HEK293 (cell line): ENCODE measurements around the gene NAA25.

Experiments
- CTCF ChIA-PET: fragments of 350-600 bp; formaldehyde crosslinking; extraction: SDS; loops from one replicate; lab custom pipeline; 2021; ENCODE audit warnings: antibody characterized with exemption; lab: Yijun Ruan, JAX
- POLR2A ChIA-PET: fragments of 300-600 bp; formaldehyde crosslinking; extraction: SDS; loops from one replicate; lab custom pipeline; 2020; ENCODE audit warnings: antibody characterized with exemption, inconsistent platforms; lab: Yijun Ruan, JAX
- H3K27ac ChIP-seq: fragments of 200-500 bp; sonication (Bioruptor generic); 2 replicates; pipeline ENCODE4 v1.5.1; 2014; ENCODE audit warnings: low read depth, low read length, control low read depth, inconsistent platforms; ENCODE audit errors: extremely low read depth
- H3K36me3 ChIP-seq, 2 experiments: fragments of 200-500 bp in 1 of 2; sonication (Bioruptor generic) in 1 of 2; 1 replicate in 1 of 2; 2 replicates in 1 of 2; pipeline ENCODE4 v1.5.1; 2014 to 2017; ENCODE audit warnings: inconsistent platforms in 2 of 2, low read length in 2 of 2; ENCODE audit not compliant: control insufficient read depth in 2 of 2, insufficient read depth in 1 of 2
- H3K4me1 ChIP-seq: fragments of 200-500 bp; sonication (Bioruptor generic); 2 replicates; pipeline ENCODE4 v1.5.1; 2014; ENCODE audit warnings: mild to moderate bottlenecking, low read length, inconsistent platforms; ENCODE audit not compliant: control insufficient read depth, insufficient read depth
- H3K4me3 ChIP-seq: 2 replicates; pipeline ENCODE4 v1.5.1; 2011; ENCODE audit warnings: low read depth, mild to moderate bottlenecking, control low read depth, low read length, moderate library complexity
- H3K9me3 ChIP-seq: fragments of 200-500 bp; sonication (Bioruptor generic); 2 replicates; pipeline ENCODE4 v1.5.1; 2014; ENCODE audit warnings: low read depth, low read length, inconsistent platforms; ENCODE audit not compliant: control insufficient read depth, insufficient read depth
- CTCF ChIP-seq: fragments of 450-650 bp; formaldehyde crosslinking; IDR thresholded peaks from 2 replicates; pipeline ENCODE4 v1.5.1; 2016; ENCODE audit warnings: missing biosample characterization, missing genetic modification characterization
- FEZF1 ChIP-seq: fragments of 450-650 bp; formaldehyde crosslinking; IDR thresholded peaks from 2 replicates; pipeline ENCODE4 v1.5.1; 2016; ENCODE audit warnings: missing biosample characterization, missing genetic modification characterization
- GLIS1 ChIP-seq: fragments of 450-650 bp; formaldehyde crosslinking; IDR thresholded peaks from 2 replicates; pipeline ENCODE4 v1.5.1; 2016; ENCODE audit warnings: missing biosample characterization, missing genetic modification characterization
- MYNN ChIP-seq: fragments of 450-650 bp; formaldehyde crosslinking; IDR thresholded peaks from 2 replicates; pipeline ENCODE4 v1.5.1; 2016; ENCODE audit warnings: missing biosample characterization, missing genetic modification characterization, borderline replicate concordance
- MZF1 ChIP-seq: fragments of 450-650 bp; formaldehyde crosslinking; IDR thresholded peaks from 2 replicates; pipeline ENCODE4 v1.5.1; 2017; ENCODE audit warnings: missing biosample characterization, missing genetic modification characterization, borderline replicate concordance
- SALL2 ChIP-seq: fragments of 450-650 bp; formaldehyde crosslinking; IDR thresholded peaks from 2 replicates; pipeline ENCODE4 v1.5.0; 2017; ENCODE audit warnings: missing biosample characterization, mild to moderate bottlenecking, missing genetic modification characterization, borderline replicate concordance
- SCRT1 ChIP-seq: fragments of 450-650 bp; formaldehyde crosslinking; IDR thresholded peaks from 2 replicates; pipeline ENCODE4 v1.5.1; 2016; ENCODE audit warnings: missing biosample characterization, missing genetic modification characterization, borderline replicate concordance
- ZBTB11 ChIP-seq: fragments of 450-650 bp; formaldehyde crosslinking; conservative IDR thresholded peaks from 2 replicates; pipeline ENCODE4 v1.5.1; 2016; ENCODE audit warnings: low read depth, missing biosample characterization, missing genetic modification characterization
- ZBTB17 ChIP-seq: fragments of 450-650 bp; formaldehyde crosslinking; IDR thresholded peaks from 2 replicates; pipeline ENCODE4 v1.5.1; 2016; ENCODE audit warnings: missing biosample characterization, missing genetic modification characterization
- ZBTB6 ChIP-seq: fragments of 450-650 bp; formaldehyde crosslinking; IDR thresholded peaks from 2 replicates; pipeline ENCODE4 v1.5.1; 2017; ENCODE audit warnings: missing biosample characterization, missing genetic modification characterization
- ZNF473 ChIP-seq: fragments of 450-650 bp; formaldehyde crosslinking; IDR thresholded peaks from 2 replicates; pipeline ENCODE4 v1.5.1; 2017; ENCODE audit warnings: missing biosample characterization, missing genetic modification characterization
- ZNF529 ChIP-seq: fragments of 450-650 bp; formaldehyde crosslinking; IDR thresholded peaks from 2 replicates; pipeline ENCODE4 v1.5.1; 2017; ENCODE audit warnings: missing genetic modification characterization, missing biosample characterization; ENCODE audit not compliant: insufficient replicate concordance
- ZNF776 ChIP-seq: fragments of 450-650 bp; formaldehyde crosslinking; IDR thresholded peaks from 2 replicates; pipeline ENCODE4 v1.5.0; 2017; ENCODE audit warnings: missing biosample characterization, missing genetic modification characterization, borderline replicate concordance
- ZSCAN16 ChIP-seq: fragments of 450-650 bp; formaldehyde crosslinking; IDR thresholded peaks from 2 replicates; pipeline ENCODE4 v1.5.1; 2016; ENCODE audit warnings: missing biosample characterization, missing genetic modification characterization
- ZXDB ChIP-seq: fragments of 450-650 bp; formaldehyde crosslinking; IDR thresholded peaks from 2 replicates; pipeline ENCODE4 v1.5.1; 2016; ENCODE audit warnings: missing biosample characterization, missing genetic modification characterization
- TF ChIP-seq, protein P1 (sequence below): fragments of 450-650 bp; formaldehyde crosslinking; IDR thresholded peaks from 2 replicates; pipeline ENCODE4 v1.5.1; 2017; ENCODE audit warnings: missing biosample characterization, missing genetic modification characterization
- TF ChIP-seq, protein P2 (sequence below): fragments of 450-650 bp; formaldehyde crosslinking; IDR thresholded peaks from 2 replicates; pipeline ENCODE4 v1.5.1; 2016; ENCODE audit warnings: missing biosample characterization, missing genetic modification characterization, borderline replicate concordance
- TF ChIP-seq, protein P3 (sequence below): fragments of 450-650 bp; formaldehyde crosslinking; IDR thresholded peaks from 2 replicates; pipeline ENCODE4 v1.5.1; 2016; ENCODE audit warnings: missing biosample characterization, missing genetic modification characterization

Gene NAA25

DNA sequence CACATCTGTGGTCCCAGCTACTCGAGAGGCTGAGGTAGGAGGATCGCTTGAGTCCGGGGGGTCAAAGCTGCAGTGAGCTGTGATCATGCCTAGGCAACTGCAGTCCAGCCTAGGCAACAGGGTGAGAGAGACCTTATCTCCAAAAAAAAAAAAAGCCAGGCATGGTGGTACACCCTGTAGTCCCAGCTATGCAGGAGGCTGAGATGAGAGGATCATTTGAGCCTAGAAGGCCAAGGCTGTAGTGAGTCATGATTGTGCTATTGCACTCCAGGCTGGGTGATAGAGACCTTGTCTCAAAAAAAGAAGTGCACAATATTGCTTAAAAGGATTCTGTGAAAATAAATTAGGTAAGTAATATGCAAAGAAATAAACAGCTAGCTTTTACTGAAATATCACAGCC lies 17.0 kb downstream of the NAA25 start:
- Histone ChIP-seq H3K36me3 (peaks cover 77 to 80% of the 10 kb centered on the region in 2 experiments), H3K4me3 (no peak overlapping the region), H3K9me3 (no peaks in the 10 kb centered on the region), H3K4me1 (peaks cover 7% of the 10 kb centered on the region), H3K27ac (no peak overlapping the region)
- TF ChIP-seq ZBTB6: peak; percentile 54
- TF ChIP-seq SALL2: no peak
- peak; percentile 52; the same call in 1 of the 2 replicates for TF ChIP-seq GLIS1
- ChIA-PET POLR2A (no interaction called here), CTCF (no interaction called here)

GRCh38 chr12:112087851-112088250 lies 20.7 kb downstream of the NAA25 start:
- H3K27ac ChIP-seq: no peak overlapping the region
- H3K36me3 ChIP-seq: peaks cover 75 to 80% of the 10 kb centered on the region in 2 experiments
- peaks cover 7% of the 10 kb centered on the region for H3K4me1 ChIP-seq
- H3K9me3 ChIP-seq: no peaks in the 10 kb centered on the region
- H3K4me3 ChIP-seq: no peak overlapping the region
- CTCF ChIA-PET: interaction anchor here (0.5 to 1.2 kb wide), 2 partner anchors 130 to 142 kb away, joined by 3 read pairs; no protein-coding TSS in a partner anchor
- TF ChIP-seq MZF1 (tag by site-specific recombination): 0 out of 2 replicates have a peak, but pooled peaks have one; percentile 0
- TF ChIP-seq, protein P1, sequence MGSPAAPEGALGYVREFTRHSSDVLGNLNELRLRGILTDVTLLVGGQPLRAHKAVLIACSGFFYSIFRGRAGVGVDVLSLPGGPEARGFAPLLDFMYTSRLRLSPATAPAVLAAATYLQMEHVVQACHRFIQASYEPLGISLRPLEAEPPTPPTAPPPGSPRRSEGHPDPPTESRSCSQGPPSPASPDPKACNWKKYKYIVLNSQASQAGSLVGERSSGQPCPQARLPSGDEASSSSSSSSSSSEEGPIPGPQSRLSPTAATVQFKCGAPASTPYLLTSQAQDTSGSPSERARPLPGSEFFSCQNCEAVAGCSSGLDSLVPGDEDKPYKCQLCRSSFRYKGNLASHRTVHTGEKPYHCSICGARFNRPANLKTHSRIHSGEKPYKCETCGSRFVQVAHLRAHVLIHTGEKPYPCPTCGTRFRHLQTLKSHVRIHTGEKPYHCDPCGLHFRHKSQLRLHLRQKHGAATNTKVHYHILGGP (tag by site-specific recombination): no peak
- peak; percentile 61; the same call in 1 of the 2 replicates for TF ChIP-seq ZBTB17
- TF ChIP-seq, all 188 proteins: peak for 2
- POLR2A ChIA-PET: interaction anchor here (0.6 kb wide), 1 partner anchor 14 kb away, joined by 3 read pairs; no protein-coding TSS in a partner anchor

DNA sequence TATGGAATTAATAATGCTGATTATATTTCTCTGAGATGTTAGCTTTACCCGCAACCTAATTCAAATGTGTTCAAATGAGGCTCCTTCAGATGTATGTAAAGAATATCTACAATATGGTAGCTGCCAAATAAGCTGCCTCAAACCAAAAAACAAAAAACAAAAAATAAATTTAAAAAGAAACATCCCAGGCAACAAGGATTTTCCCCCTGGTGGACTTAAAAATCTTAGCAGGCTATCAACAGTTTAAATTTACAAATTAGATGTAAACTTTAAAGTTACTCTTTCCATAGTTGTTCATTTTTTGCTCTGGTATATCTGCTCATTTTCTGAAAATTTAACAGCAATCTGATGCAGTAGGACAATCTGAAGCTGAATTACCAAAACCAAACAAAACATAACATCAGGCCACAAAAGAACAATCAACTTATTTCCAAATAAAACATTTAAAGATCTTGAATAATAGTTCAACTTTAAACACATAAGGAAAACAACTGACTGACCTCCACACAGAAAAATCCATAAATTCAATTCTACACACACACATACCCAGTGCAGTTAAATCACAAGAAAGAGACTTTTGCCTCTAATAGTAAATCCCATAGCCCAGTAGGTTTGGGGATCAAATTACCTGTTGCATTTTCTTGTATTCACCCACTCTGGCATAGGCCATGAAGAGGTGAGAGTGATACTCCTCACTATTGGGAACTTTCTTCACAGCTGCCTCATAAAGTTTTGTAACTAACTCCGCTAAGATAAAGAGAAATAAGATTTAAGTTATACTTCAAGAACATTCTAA lies 21.3 kb downstream of the NAA25 start:
- H3K4me1 ChIP-seq: peaks cover 7% of the 10 kb centered on the region
- no peaks in the 10 kb centered on the region for H3K9me3 ChIP-seq
- POLR2A ChIA-PET: interaction anchor here (0.5 kb wide), 1 partner anchor 10 kb away, joined by 4 read pairs; no protein-coding TSS in a partner anchor
- peaks cover 71 to 77% of the 10 kb centered on the region in 2 experiments for H3K36me3 ChIP-seq
- no peak overlapping the region for H3K4me3 ChIP-seq
- H3K27ac ChIP-seq: no peak overlapping the region; the same call in 1 of the 2 replicates
- CTCF ChIA-PET: interaction anchor here (0.5 to 1.2 kb wide), 2 partner anchors 131 to 141 kb away, joined by 3 read pairs; no protein-coding TSS in a partner anchor
- TF ChIP-seq ZNF529: no peak
- 0 out of 2 replicates have a peak, but pooled peaks have one; percentile 14 for TF ChIP-seq SCRT1
- no peak for TF ChIP-seq ZNF473 (tag by site-specific recombination)
- no peak for TF ChIP-seq ZNF776 (tag by site-specific recombination)
- peak; percentile 39; the same call in 1 of the 2 replicates for TF ChIP-seq MZF1 (tag by site-specific recombination)
- TF ChIP-seq CTCF (tag by site-specific recombination): no peak
- TF ChIP-seq, protein P2, sequence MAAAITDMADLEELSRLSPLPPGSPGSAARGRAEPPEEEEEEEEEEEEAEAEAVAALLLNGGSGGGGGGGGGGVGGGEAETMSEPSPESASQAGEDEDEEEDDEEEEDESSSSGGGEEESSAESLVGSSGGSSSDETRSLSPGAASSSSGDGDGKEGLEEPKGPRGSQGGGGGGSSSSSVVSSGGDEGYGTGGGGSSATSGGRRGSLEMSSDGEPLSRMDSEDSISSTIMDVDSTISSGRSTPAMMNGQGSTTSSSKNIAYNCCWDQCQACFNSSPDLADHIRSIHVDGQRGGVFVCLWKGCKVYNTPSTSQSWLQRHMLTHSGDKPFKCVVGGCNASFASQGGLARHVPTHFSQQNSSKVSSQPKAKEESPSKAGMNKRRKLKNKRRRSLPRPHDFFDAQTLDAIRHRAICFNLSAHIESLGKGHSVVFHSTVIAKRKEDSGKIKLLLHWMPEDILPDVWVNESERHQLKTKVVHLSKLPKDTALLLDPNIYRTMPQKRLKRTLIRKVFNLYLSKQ (tag by site-specific recombination): no peak
- peak; percentile 64 for TF ChIP-seq FEZF1 (tag by site-specific recombination)
- TF ChIP-seq MYNN: no peak
- no peak for TF ChIP-seq ZXDB
- TF ChIP-seq ZSCAN16 (tag by site-specific recombination): no peak
- no peak for TF ChIP-seq ZBTB17
- TF ChIP-seq, protein P3, sequence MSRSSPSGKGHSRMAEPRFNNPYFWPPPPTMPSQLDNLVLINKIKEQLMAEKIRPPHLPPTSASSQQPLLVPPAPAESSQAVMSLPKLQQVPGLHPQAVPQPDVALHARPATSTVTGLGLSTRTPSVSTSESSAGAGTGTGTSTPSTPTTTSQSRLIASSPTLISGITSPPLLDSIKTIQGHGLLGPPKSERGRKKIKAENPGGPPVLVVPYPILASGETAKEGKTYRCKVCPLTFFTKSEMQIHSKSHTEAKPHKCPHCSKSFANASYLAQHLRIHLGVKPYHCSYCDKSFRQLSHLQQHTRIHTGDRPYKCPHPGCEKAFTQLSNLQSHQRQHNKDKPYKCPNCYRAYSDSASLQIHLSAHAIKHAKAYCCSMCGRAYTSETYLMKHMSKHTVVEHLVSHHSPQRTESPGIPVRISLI (tag by site-specific recombination): no peak
- TF ChIP-seq ZBTB11 (tag by site-specific recombination): no peak
